HFF-Myc (cell line): ENCODE data around the gene PNLIP.
A peak's percentile ranks its signal among the peaks of the same experiment; 100 is the strongest.

Source experiments
- DNase-seq: peaks from one replicate; pipeline ENCODE4 v3.0.0-alpha.2; 2011; ENCODE audit warnings: low read depth; ENCODE audit errors: extremely low read depth
- H3K4me3 ChIP-seq: replicated peaks from 2 replicates; pipeline ENCODE4 v1.5.1; 2011; ENCODE audit warnings: low read depth, mild to moderate bottlenecking, control low read depth, low read length
- TF ChIP-seq, protein P1 (sequence below): IDR thresholded peaks from 2 replicates; pipeline ENCODE4 v1.5.1; 2012; ENCODE audit warnings: mild to moderate bottlenecking, low read depth, low read length, control low read depth; ENCODE audit errors: missing control alignments

Gene PNLIP

GRCh38 chr10:116545756-116546155 is at the start of gene PNLIP:
PNLIP (plus strand) TSS chr10:116545931; CDS start chr10:116546093, 162 bp downstream.
- H3K4me3 ChIP-seq = no peak within 1 kb of the TSS
- DNase-seq = no peak
- TF ChIP-seq, protein P1, sequence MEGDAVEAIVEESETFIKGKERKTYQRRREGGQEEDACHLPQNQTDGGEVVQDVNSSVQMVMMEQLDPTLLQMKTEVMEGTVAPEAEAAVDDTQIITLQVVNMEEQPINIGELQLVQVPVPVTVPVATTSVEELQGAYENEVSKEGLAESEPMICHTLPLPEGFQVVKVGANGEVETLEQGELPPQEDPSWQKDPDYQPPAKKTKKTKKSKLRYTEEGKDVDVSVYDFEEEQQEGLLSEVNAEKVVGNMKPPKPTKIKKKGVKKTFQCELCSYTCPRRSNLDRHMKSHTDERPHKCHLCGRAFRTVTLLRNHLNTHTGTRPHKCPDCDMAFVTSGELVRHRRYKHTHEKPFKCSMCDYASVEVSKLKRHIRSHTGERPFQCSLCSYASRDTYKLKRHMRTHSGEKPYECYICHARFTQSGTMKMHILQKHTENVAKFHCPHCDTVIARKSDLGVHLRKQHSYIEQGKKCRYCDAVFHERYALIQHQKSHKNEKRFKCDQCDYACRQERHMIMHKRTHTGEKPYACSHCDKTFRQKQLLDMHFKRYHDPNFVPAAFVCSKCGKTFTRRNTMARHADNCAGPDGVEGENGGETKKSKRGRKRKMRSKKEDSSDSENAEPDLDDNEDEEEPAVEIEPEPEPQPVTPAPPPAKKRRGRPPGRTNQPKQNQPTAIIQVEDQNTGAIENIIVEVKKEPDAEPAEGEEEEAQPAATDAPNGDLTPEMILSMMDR = no peak

GRCh38 chr10:116504786-116505185 is 40.9 kb upstream of the PNLIP start:
- H3K4me3 ChIP-seq = no peak overlapping the region
- TF ChIP-seq, protein P1 = no peak
- no peak for DNase-seq

GRCh38 chr10:116510565-116510964 is 35.2 kb upstream of the PNLIP start:
- no peak for DNase-seq
- no peak overlapping the region for H3K4me3 ChIP-seq
- TF ChIP-seq, protein P1 = no peak

DNA sequence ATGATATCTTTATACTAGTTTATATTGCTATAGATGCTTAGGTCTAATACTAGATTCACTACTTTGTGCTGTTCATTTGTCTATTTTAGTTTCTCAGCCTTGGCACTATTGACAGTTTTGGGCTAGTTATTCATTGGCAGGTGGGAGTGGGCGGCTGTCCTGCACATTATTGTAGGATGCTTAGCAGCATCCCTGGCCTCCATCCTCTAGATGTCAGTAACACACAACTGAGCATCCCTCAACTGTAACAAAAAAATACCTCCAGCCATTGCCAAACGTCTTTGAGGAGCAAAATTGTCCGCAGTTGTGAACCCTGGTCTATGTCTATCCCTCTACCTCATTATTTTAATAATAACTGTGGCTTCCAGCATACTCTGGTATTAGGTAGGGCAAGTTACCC is 34.4 kb upstream of the PNLIP start:
- DNase-seq = no peak
- TF ChIP-seq, protein P1 = no peak
- H3K4me3 ChIP-seq = no peak overlapping the region

DNA sequence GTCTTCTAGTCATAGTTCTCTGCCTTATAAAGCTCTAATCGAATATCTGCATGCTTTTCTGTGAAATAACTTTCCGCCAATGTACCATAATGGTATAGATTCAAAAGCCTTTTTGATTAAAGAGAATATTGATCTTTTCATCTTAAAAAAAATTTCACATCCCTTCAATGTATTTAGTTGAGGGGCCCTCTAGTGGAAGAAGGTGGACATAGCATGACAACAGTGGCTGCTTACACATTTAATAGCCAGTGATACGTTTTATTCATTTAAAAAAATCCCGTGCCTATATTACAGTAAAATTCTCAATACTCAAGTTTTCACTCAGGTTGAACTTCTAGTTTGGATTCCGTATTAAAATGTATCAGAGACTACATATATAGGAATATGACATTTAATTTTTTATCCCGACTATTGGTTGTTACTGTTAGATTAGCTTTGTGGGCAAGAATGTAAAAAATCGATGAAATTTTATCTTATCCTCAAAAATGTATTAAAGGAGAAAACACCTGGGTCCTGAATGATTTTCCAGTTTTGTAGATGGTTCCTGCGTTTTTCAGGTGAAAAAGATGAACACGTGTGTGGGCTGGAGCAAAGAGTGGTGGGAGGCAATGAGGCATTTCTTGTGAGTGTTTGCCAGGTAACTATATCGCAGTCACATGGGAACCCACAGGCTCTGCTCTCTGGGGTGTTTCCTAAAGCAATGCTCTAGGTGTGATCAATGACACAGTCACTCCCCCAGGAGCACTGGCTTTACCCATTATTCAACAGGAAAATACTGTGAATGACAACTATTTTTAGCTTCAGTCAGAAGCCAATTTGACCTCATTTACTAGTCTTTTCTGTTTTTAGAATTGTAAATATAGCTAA is 24.1 kb upstream of the PNLIP start:
- TF ChIP-seq, protein P1 = peak; percentile 72
- peak; percentile 14 for DNase-seq
- no peak overlapping the region for H3K4me3 ChIP-seq

DNA sequence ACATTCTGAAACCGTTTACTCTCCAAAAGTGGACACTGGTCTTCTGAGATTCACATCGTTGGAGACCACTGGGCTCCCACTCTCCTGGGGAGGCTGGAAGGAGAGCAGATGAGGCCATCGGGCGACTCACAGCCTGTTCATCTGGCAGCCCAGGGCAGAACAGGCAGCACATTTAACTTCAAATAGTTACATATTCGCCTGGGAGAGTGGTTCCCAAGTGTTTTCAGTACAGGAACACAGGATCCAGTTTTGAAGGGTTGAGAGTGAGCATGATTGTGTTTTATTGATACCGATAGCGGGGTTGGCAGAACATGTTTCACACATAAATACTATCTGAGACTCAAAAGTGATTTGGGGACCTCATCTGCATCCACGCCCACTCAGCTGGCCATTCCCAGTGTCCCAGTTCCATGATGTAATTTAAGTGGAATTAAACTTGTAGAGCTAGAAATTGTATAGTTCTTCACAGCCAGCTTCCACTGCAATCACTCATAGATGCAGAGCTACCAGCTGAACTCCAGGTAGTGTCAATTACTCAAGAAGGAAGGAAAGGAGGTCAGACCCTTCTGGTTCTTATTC is 22.8 kb upstream of the PNLIP start:
- TF ChIP-seq, protein P1 = no peak
- DNase-seq = no peak
- no peak overlapping the region for H3K4me3 ChIP-seq

- no peak overlapping the region for H3K4me3 ChIP-seq
- DNase-seq = no peak
- TF ChIP-seq, protein P1 = no peak
Observed at GRCh38 chr10:116524736-116525135, 21.0 kb upstream of the PNLIP start.
